HCT116 (cell line): ENCODE data around the gene IL1R1.

Experiments
- SP1 ChIP-seq: IDR thresholded peaks from 2 replicates; pipeline ENCODE4 v1.6.1; 2012; ENCODE audit warnings: low read depth
- TF ChIP-seq, protein P1 (sequence below): IDR thresholded peaks from 2 replicates; pipeline ENCODE4 v1.6.1; 2011; ENCODE audit warnings: mild to moderate bottlenecking, low read length, moderate library complexity; ENCODE audit not compliant: insufficient replicate concordance; ENCODE audit errors: extremely low read depth
- TF ChIP-seq, protein P2 (sequence below), 3 experiments: fragments of 200-600 bp in 1 of 3; sonication (generic) in 1 of 3; IDR thresholded peaks in 2 of 3; conservative IDR thresholded peaks in 1 of 3; 2 replicates each; pipeline ENCODE4 v1.5.1; 2012 to 2017; ENCODE audit warnings: low read depth in 2 of 3, low read length in 2 of 3, antibody characterized with exemption in 1 of 3, borderline replicate concordance in 1 of 3, control low read depth in 1 of 3, mild to moderate bottlenecking in 1 of 3, mixed read lengths in 1 of 3, mixed run types in 1 of 3, moderate library complexity in 1 of 3; ENCODE audit not compliant: insufficient read depth in 1 of 3
- TF ChIP-seq, protein P3 (sequence below): IDR thresholded peaks from 2 replicates; pipeline ENCODE4 v1.6.1; 2012

DNA sequence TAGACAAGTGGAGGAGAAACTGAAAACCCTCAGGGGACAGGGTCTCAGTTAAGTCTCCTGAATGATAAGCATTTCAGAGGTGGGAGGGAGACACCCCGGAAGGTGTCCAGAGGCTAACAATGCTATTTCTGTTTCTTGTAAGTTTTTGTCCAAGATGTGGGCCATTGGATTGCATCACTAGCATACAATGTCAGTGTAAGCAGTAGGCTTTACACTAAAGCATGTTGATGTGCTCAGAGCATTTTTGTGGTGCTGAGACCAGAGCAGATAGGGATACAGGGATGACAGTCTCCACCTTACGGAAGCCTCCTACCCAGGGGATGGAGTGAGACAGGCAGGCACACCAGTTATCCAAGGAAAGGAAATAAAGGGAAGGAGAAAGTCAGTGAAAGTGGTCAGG is 2.2 kb upstream of the IL1R1 start:
- TF ChIP-seq, protein P1, sequence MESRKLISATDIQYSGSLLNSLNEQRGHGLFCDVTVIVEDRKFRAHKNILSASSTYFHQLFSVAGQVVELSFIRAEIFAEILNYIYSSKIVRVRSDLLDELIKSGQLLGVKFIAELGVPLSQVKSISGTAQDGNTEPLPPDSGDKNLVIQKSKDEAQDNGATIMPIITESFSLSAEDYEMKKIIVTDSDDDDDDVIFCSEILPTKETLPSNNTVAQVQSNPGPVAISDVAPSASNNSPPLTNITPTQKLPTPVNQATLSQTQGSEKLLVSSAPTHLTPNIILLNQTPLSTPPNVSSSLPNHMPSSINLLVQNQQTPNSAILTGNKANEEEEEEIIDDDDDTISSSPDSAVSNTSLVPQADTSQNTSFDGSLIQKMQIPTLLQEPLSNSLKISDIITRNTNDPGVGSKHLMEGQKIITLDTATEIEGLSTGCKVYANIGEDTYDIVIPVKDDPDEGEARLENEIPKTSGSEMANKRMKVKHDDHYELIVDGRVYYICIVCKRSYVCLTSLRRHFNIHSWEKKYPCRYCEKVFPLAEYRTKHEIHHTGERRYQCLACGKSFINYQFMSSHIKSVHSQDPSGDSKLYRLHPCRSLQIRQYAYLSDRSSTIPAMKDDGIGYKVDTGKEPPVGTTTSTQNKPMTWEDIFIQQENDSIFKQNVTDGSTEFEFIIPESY, result no peak
- TF ChIP-seq, protein P2, sequence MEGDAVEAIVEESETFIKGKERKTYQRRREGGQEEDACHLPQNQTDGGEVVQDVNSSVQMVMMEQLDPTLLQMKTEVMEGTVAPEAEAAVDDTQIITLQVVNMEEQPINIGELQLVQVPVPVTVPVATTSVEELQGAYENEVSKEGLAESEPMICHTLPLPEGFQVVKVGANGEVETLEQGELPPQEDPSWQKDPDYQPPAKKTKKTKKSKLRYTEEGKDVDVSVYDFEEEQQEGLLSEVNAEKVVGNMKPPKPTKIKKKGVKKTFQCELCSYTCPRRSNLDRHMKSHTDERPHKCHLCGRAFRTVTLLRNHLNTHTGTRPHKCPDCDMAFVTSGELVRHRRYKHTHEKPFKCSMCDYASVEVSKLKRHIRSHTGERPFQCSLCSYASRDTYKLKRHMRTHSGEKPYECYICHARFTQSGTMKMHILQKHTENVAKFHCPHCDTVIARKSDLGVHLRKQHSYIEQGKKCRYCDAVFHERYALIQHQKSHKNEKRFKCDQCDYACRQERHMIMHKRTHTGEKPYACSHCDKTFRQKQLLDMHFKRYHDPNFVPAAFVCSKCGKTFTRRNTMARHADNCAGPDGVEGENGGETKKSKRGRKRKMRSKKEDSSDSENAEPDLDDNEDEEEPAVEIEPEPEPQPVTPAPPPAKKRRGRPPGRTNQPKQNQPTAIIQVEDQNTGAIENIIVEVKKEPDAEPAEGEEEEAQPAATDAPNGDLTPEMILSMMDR (IDR thresholded peaks at IDR 0.05 in 2 of 3, conservative IDR thresholded peaks at IDR 0.05 in 1 of 3; ENCODE audit: borderline replicate concordance in 1 of 3, insufficient read depth in 1 of 3, low read depth in 2 of 3, low read length in 2 of 3), result no peak
- TF ChIP-seq SP1, result no peak
- TF ChIP-seq, protein P3, sequence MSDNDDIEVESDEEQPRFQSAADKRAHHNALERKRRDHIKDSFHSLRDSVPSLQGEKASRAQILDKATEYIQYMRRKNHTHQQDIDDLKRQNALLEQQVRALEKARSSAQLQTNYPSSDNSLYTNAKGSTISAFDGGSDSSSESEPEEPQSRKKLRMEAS, result no peak
